Measurements from ENCODE around the gene HMCN2. TPM values are rescaled to one million over a fixed set of nuclear protein-coding genes. Genes with fewer than 3 reads are reported as not detected.

Gene HMCN2
- under 0.01 TPM in 2 replicates for total RNA-seq

- Histone ChIP-seq H3K4me1 (ENCODE audit: insufficient read depth, low read length) (no peaks in the 10 kb centered on the region), H3K4me2 (ENCODE audit: insufficient read depth, low read length) (no peak within 1 kb of the TSS), H3K9me3 (ENCODE audit: low read depth, low read length) (no peaks in the 10 kb centered on the region), H3K27ac (ENCODE audit: low read depth, low read length) (no peak within 1 kb of the TSS), H3K79me2 (ENCODE audit: insufficient read depth, low read length) (no peaks in the 10 kb centered on the region), H3K4me3 (ENCODE audit: insufficient read depth, low read length) (no peak within 1 kb of the TSS), H3K36me3 (ENCODE audit: insufficient read depth, low read length) (no peaks in the 10 kb centered on the region), H3K27me3 (ENCODE audit: insufficient read depth, low read length) (peaks cover 91% of the 10 kb centered on the region), H4K20me1 (ENCODE audit: insufficient read depth, low read length) (no peaks in the 10 kb centered on the region), H2AFZ (ENCODE audit: low read length) (no peak within 1 kb of the TSS)
- no peak for DNase-seq (ENCODE audit: insufficient read length, low spot score, missing footprints)
- no peak for TF ChIP-seq CTCF (IDR thresholded peaks at IDR 0.05; ENCODE audit: extremely low read depth, low read depth, low read length)
Observed at GRCh38 chr9:130265431-130266235, at the start of gene HMCN2. Gene HMCN2, plus strand, starts transcription at chr9:130265760. Its CDS starts 119 bp downstream, at chr9:130265879.

GRCh38 chr9:130217838-130218237, 47.7 kb upstream of the HMCN2 start:
- H4K20me1 ChIP-seq (ENCODE audit: insufficient read depth, low read length): peaks cover 33% of the 10 kb centered on the region
- no peak overlapping the region for H2AFZ ChIP-seq (ENCODE audit: low read length)

GRCh38 chr9:130219661-130220096, 45.9 kb upstream of the HMCN2 start:
- no peak overlapping the region for H3K4me3 ChIP-seq (ENCODE audit: insufficient read depth, low read length)
- H3K4me2 ChIP-seq (ENCODE audit: insufficient read depth, low read length): no peak overlapping the region
- H3K9me3 ChIP-seq (ENCODE audit: low read depth, low read length): no peaks in the 10 kb centered on the region
- peaks cover 45% of the 10 kb centered on the region for H3K79me2 ChIP-seq (ENCODE audit: insufficient read depth, low read length)
- peaks cover 24% of the 10 kb centered on the region for H4K20me1 ChIP-seq (ENCODE audit: insufficient read depth, low read length)
- H3K36me3 ChIP-seq (ENCODE audit: insufficient read depth, low read length): peaks cover 20% of the 10 kb centered on the region
- H3K27me3 ChIP-seq (ENCODE audit: insufficient read depth, low read length): no peaks in the 10 kb centered on the region
- peaks cover 10% of the 10 kb centered on the region for H3K4me1 ChIP-seq (ENCODE audit: insufficient read depth, low read length)
- H3K27ac ChIP-seq (ENCODE audit: low read depth, low read length): no peak overlapping the region
- TF ChIP-seq CTCF (IDR thresholded peaks at IDR 0.05; ENCODE audit: extremely low read depth, low read depth, low read length): no peak
- H2AFZ ChIP-seq (ENCODE audit: low read length): no peak overlapping the region
- DNase-seq (ENCODE audit: insufficient read length, low spot score, missing footprints): no peak

More at GRCh38 chr9:130217838-130218237, 47.7 kb upstream of the HMCN2 start:
- Histone ChIP-seq H3K79me2 (ENCODE audit: insufficient read depth, low read length) (peaks cover 60% of the 10 kb centered on the region), H3K4me3 (ENCODE audit: insufficient read depth, low read length) (no peak overlapping the region), H3K9me3 (ENCODE audit: low read depth, low read length) (no peaks in the 10 kb centered on the region), H3K27me3 (ENCODE audit: insufficient read depth, low read length) (no peaks in the 10 kb centered on the region), H3K4me2 (ENCODE audit: insufficient read depth, low read length) (no peak overlapping the region), H3K36me3 (ENCODE audit: insufficient read depth, low read length) (peaks cover 12% of the 10 kb centered on the region), H3K27ac (ENCODE audit: low read depth, low read length) (no peak overlapping the region), H3K4me1 (ENCODE audit: insufficient read depth, low read length) (peaks cover 11% of the 10 kb centered on the region)
- DNase-seq (ENCODE audit: insufficient read length, low spot score, missing footprints): peak; percentile 22
- TF ChIP-seq CTCF (IDR thresholded peaks at IDR 0.05; ENCODE audit: extremely low read depth, low read depth, low read length): no peak

- peak; percentile 73 for DNase-seq (ENCODE audit: insufficient read length, low spot score, missing footprints)
- H2AFZ ChIP-seq (ENCODE audit: low read length): no peak overlapping the region
- no peaks in the 10 kb centered on the region for H3K27me3 ChIP-seq (ENCODE audit: insufficient read depth, low read length)
- H3K36me3 ChIP-seq (ENCODE audit: insufficient read depth, low read length): peaks cover 25% of the 10 kb centered on the region
- H3K4me3 ChIP-seq (ENCODE audit: insufficient read depth, low read length): no peak overlapping the region
- H3K4me2 ChIP-seq (ENCODE audit: insufficient read depth, low read length): no peak overlapping the region
- H4K20me1 ChIP-seq (ENCODE audit: insufficient read depth, low read length): peaks cover 17% of the 10 kb centered on the region
- peaks cover 38% of the 10 kb centered on the region for H3K79me2 ChIP-seq (ENCODE audit: insufficient read depth, low read length)
- H3K4me1 ChIP-seq (ENCODE audit: insufficient read depth, low read length): peaks cover 6% of the 10 kb centered on the region
- no peak for TF ChIP-seq CTCF (IDR thresholded peaks at IDR 0.05; ENCODE audit: extremely low read depth, low read depth, low read length)
- H3K27ac ChIP-seq (ENCODE audit: low read depth, low read length): no peak overlapping the region
- H3K9me3 ChIP-seq (ENCODE audit: low read depth, low read length): no peaks in the 10 kb centered on the region
Observed at GRCh38 chr9:130220352-130220751, 45.2 kb upstream of the HMCN2 start.
